CD4-positive, alpha-beta T cell treated with Interleukin-2 at 100 ng/mL for 4 hours (primary cell): Measurements from ENCODE around the gene TK2.
"Not testable (repeated sequence)": the region's sequence is repeated elsewhere in the genome, so short reads cannot be mapped to it uniquely, and the experiment has no call there.

Source experiments
- DNase-seq: peaks from one replicate; pipeline ENCODE4 v3.0.0-alpha.2; 2020; ENCODE audit warnings: low spot score

The TK2 gene

GRCh38 chr16:66572356-66572755 lies 22.4 kb upstream of the TK2 start:
- DNase-seq: no peak

- DNase-seq: no peak
Observed at GRCh38 chr16:66569827-66570405, 20.0 kb upstream of the TK2 start.

- no peak for DNase-seq
Observed at GRCh38 chr16:66569131-66569530, 19.2 kb upstream of the TK2 start.

GRCh38 chr16:66568355-66568754 lies 18.4 kb upstream of the TK2 start:
- no peak for DNase-seq

GRCh38 chr16:66567270-66567669 lies 17.3 kb upstream of the TK2 start:
- DNase-seq: not testable (repeated sequence)

GRCh38 chr16:66566051-66566901 lies 16.4 kb upstream of the TK2 start, which contains the start of gene CMTM1:
Gene CMTM1 (plus strand): TSS chr16:66566439. CDS start chr16:66566514, 75 bp downstream.
- DNase-seq: no peak

GRCh38 chr16:66563574-66564334 lies 13.8 kb upstream of the TK2 start:
- DNase-seq: no peak

GRCh38 chr16:66562986-66563385 lies 13.1 kb upstream of the TK2 start:
- DNase-seq: no peak

- peak; percentile 29 for DNase-seq
Observed at GRCh38 chr16:66562409-66562808, 12.5 kb upstream of the TK2 start.

- no peak for DNase-seq
Observed at GRCh38 chr16:66561381-66562080, 11.6 kb upstream of the TK2 start.

- DNase-seq: no peak
Observed at GRCh38 chr16:66560107-66560506, 10.2 kb upstream of the TK2 start.

- no peak for DNase-seq
Observed at GRCh38 chr16:66554495-66554894, 4.6 kb upstream of the TK2 start.

- DNase-seq: no peak
Observed at GRCh38 chr16:66554021-66554420, 4.1 kb upstream of the TK2 start.

- peak; percentile 35 for DNase-seq
Observed at GRCh38 chr16:66553223-66553622, 3.3 kb upstream of the TK2 start.

- peak; percentile 94 for DNase-seq
Observed at GRCh38 chr16:66552286-66553177, 2.6 kb upstream of the TK2 start, which contains the start of gene CKLF. Gene CKLF (plus strand): TSS chr16:66552576. CDS start chr16:66552716, 140 bp downstream.

- DNase-seq: no peak
Observed at GRCh38 chr16:66551788-66552285, 1.9 kb upstream of the TK2 start.

GRCh38 chr16:66551348-66551759 lies 1.4 kb upstream of the TK2 start:
- DNase-seq: peak; percentile 71

GRCh38 chr16:66548868-66549267 lies 1.1 kb downstream of the TK2 start:
- no peak for DNase-seq

- DNase-seq: no peak
Observed at GRCh38 chr16:66548068-66548467, 1.9 kb downstream of the TK2 start.

GRCh38 chr16:66547101-66547989 lies 2.6 kb downstream of the TK2 start:
- no peak for DNase-seq
